GM12873 (cell line): ENCODE measurements around the gene OR2AG2.

ENCODE experiments used
- TF ChIP-seq, protein P1 (sequence below): IDR thresholded peaks from 2 replicates; pipeline ENCODE4 v1.5.1; 2012; ENCODE audit warnings: low read depth, mild to moderate bottlenecking, moderate library complexity, low read length, control low read depth; ENCODE audit not compliant: insufficient read depth; ENCODE audit errors: missing control alignments

Gene OR2AG2

DNA sequence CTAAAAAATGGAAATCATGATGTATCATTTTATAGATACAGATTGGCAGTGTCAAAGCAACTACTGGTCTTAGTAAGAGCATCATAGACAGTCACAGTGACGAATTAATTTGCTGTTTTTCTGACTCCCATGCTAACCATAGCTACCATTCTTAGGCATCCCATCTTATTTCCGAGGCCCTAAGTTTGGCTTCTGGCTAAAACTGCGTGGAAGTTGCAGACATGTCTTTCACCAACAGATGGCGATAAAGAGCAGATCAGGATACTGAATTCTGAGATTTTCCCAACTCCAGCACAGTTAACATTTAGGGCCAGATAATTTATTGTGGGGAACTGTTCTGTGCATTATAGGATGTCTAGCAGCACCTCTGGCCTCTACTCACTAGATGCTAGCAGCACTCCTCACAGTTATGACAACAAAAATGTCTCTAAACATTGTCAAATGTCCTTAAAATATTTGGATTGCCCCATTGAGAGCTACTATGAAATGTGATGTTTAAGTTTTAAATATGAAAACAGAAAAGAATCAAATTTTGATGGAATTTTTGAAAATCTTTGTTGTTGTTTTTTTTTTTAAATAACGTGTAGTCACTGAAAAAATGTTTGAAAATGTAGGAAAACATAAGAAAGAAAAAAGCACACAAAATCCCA, 16.3 kb downstream of the OR2AG2 start:
- TF ChIP-seq, protein P1, sequence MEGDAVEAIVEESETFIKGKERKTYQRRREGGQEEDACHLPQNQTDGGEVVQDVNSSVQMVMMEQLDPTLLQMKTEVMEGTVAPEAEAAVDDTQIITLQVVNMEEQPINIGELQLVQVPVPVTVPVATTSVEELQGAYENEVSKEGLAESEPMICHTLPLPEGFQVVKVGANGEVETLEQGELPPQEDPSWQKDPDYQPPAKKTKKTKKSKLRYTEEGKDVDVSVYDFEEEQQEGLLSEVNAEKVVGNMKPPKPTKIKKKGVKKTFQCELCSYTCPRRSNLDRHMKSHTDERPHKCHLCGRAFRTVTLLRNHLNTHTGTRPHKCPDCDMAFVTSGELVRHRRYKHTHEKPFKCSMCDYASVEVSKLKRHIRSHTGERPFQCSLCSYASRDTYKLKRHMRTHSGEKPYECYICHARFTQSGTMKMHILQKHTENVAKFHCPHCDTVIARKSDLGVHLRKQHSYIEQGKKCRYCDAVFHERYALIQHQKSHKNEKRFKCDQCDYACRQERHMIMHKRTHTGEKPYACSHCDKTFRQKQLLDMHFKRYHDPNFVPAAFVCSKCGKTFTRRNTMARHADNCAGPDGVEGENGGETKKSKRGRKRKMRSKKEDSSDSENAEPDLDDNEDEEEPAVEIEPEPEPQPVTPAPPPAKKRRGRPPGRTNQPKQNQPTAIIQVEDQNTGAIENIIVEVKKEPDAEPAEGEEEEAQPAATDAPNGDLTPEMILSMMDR, result peak; percentile 84

DNA sequence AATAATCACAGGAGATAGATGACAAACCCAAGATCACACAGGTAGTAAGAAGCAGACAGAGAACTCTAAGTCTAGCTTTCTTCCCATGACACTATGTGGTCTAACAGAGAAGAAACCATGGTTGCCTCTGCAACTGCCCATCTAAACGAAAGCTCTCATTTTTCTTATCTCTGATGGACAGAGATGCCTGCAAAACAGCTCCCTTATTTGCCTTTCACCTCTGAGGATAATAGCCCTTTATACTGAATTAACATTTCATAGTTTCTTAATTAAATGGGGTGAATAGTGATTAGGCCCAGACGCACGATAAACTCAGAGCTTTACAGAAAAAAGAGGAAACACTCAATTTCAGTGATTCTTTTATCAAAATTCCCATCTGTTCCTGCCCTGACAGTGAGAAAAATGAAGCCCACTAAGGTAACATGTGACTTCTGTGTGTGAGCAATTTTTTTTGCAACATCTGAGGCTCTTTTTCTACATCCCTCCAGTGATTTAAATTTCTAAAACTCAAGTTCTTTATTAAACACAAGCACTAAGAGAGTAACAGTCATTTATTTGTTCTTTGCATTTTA, 24.6 kb downstream of the OR2AG2 start:
- TF ChIP-seq, protein P1, result no peak

DNA sequence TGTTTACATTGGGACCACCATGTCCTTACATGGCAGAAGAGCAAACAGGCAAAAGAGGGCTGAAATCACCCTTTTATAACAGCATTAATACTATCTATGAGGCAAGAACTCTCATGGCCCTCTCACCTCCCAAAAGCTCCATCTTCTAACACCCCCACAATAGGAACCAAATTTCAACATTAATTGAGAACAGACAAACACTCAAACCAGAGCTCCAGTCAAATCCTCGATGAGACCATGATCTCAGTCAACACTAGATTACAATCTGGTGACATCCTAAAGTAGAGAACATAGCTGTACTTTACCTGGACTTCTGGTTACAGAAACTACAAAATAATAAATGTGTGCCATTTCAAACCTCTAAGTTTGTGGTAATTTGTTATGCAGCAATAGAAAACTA, 25.1 kb downstream of the OR2AG2 start:
- TF ChIP-seq, protein P1, result no peak

DNA sequence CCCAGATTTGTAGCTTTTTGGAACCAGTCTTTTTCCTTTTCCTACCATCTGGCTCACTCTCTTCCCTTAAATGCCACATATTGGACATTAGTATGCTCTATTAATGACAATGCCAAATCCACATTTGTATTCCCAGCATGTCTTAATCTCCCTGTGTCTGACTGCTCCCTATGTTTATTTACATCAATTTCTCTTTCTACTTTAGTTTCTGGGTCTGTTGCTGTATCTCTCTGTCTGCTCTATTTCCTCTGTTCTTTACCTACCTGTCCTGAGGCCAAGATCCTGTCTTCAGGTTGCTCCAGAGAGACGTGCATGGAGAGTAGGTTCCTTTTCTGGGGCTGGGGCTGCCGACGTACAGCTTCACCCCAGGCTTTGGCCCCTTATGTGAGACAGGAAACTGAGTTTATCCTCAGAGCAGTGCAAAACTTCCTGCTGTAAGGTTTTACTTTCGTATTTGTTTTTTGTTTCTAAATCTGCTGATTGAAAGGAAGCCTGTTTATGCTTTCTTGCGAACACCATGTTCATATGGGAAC, 25.6 kb downstream of the OR2AG2 start:
- TF ChIP-seq, protein P1, result no peak

DNA sequence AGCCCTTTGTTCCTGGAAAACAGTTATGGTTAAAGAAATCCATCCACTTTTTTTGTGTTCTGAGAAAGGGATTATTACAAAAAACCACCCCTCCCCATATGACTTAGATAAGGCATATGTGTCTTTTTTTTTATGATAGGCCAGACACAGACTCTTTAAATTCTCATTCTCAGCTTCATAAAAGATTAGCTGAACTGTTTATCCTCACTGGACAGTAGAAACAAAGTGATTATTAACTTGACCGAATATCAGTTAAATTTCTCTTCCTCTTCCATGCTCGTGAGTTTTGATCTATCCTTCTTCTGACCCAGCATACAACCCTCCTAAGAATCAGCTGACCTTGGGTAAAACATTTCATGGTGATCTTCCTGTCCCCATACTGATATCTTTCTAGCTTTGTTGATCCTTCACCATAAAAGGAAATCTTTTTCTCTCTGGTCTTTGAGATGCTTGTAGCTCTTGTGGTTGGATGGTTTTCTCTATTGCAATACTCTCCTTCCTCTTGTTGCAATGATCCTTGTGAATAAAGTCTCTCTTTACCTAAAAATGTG, 26.2 kb downstream of the OR2AG2 start:
- TF ChIP-seq, protein P1, result no peak

DNA sequence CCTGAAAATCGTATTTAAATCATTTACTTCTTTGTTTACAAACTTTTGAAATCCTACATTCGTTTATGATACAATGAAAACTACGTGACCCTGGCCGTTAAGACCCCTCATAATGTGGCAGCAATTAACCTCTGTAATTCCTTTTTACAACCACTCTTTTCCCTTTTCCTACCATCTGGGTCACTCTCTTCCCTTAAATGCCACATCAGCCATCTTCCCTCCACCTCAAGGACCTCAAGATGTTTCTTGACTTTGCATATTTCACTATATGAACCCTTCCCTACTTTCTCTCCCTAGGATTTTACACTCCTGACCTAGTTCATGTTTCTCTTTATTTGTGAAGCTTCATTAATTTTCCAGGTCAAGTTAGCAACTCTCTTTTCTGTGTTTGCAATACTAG, 26.8 kb downstream of the OR2AG2 start:
- TF ChIP-seq, protein P1, result no peak

DNA sequence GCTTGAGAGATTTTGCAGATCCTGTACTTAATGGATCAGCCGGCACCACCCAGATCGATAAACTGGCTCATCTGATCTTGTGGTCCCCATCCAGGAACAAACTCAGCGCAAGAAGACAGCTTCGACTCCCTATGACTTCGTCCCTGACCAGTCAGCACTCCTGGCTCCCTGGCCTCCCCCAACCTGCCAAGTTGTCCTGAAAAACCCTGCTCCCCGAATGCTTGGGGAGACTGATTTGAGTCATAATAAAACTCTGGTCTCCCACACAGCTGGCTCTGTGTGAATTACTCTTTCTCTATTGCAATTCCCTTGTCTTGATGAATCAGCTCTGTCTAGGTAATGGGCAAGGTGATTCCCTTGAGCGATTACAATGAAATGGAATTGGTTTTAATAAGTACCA, 29.5 kb downstream of the OR2AG2 start:
- TF ChIP-seq, protein P1, result no peak
